NCI-H1436 (cell line): ENCODE data around the gene OR52J3.

ENCODE experiments used
- DNase-seq: peaks from one replicate; lab custom pipeline; 2025; lab: John Stamatoyannopoulos, UW

OR52J3 gene

GRCh38 chr11:5096011-5096410 lies 49.7 kb downstream of the OR52J3 start:
- DNase-seq, result no peak
